ENCODE results near the gene HNRNPC.

GRCh38 chr14:21251215-21251614 lies 18.0 kb downstream of the HNRNPC start:
- TF ChIP-seq CTCF (IDR thresholded peaks at IDR 0.05) = no peak
- TF ChIP-seq EZH2phosphoT487 (IDR thresholded peaks at IDR 0.05) = no peak
- TF ChIP-seq EZH2 (IDR thresholded peaks at IDR 0.05) = no peak

Data from neural progenitor cell (in vitro differentiated cells).